GM19372 (cell line): ENCODE measurements around the gene JPH2.
"Not testable (repeated sequence)": the region's sequence is repeated elsewhere in the genome, so short reads cannot be mapped to it uniquely, and the experiment has no call there.

ENCODE experiments used
- ATAC-seq: cut with Tn5 transposase; IDR thresholded peaks from one replicate; pipeline ENCODE4 v1.9.1; 2021; ENCODE audit warnings: mild to moderate bottlenecking, low read depth, moderate library complexity; ENCODE audit not compliant: unreplicated experiment

The JPH2 gene

GRCh38 chr20:44129911-44130718 is 56.9 kb downstream of the JPH2 start:
- ATAC-seq, result no peak

DNA sequence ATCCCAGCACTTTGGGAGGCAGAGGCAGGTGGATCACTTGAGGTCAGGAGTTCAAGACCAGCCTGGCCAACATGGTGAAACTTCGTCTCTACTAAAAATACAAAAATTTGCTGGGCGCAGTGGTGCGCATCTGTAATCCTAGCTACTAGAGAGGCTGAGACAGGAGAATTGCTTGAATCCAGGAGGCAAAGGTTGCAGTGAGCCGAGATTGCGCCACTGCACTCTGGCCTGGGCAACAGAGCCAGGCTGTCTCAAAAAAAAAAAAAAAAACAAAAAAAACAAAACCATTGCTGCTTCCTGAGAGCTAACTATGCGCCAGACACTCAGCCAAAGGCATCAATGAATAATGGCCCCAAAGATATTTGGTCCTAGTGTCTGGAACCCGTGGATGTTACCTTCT is 57.7 kb downstream of the JPH2 start:
- ATAC-seq, result not testable (repeated sequence)

GRCh38 chr20:44126445-44126844 is 60.5 kb downstream of the JPH2 start:
- no peak for ATAC-seq

DNA sequence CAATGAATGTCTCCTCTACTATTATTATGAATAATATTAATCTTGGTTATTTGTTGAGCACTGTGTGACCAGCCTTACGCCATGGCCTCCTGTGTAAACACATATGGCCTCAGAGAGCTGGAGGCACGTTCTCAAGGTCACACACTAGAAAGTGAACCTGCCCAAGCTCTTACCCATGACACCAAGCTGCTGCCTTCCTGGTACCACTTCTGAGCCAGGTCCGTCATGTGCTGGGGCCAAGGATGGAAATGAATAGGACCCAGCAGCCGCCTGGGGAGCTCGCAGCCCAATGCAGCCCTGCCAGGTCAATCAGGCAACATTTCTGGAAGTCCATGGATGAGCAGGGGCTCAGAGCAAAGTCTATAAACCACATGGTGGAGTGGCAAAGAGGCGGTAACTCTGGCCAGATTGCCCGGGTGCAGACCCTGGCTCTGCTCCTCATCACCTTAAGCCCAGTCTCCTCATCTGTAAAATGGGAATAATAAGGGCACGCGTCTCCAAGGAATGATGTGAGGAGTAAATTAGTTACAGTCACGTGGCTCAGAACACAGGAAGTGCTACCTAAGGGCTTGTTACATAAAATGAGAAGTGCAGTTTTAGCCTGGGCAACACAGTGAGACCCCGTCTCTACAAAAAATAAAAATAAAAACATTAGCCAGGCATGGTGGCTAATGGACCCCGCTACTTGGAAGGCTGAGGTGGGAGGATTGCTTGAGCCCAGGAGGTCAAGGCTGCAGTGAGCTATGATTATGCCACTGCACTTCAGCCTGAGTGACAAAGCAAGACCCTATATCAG is 61.5 kb downstream of the JPH2 start:
- ATAC-seq, result no peak

DNA sequence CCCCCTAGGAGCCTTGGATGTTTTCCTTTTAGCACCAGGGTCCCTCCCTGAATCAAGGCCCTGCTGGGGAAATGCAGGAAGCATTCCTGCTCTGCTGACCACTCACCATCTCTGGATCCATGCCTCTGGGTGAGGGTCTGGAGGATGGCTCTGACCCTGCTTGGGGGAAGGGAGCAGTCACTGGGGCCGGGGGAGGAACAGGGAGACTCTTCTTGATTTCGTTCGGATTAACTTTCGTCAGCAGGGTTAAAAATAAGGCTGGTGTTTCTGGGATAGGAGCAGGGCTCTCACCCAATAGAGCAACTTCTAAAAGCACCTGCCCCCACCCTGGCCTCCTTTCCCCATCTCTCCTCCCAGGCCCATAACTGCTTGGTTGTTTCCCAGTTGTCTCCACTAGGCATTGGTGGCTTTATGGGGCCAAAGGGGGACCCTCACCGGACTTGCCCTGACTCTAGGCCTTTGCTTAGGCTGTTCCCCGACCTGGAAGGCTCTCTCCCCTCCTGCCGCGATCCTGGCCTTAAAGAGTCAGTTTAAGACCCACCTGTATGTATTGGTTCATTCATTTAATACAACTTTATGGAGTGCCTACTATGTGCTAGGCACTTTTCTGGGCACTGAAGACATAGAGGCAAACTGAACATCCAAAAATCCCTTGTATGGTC is 63.0 kb downstream of the JPH2 start:
- ATAC-seq, result no peak

DNA sequence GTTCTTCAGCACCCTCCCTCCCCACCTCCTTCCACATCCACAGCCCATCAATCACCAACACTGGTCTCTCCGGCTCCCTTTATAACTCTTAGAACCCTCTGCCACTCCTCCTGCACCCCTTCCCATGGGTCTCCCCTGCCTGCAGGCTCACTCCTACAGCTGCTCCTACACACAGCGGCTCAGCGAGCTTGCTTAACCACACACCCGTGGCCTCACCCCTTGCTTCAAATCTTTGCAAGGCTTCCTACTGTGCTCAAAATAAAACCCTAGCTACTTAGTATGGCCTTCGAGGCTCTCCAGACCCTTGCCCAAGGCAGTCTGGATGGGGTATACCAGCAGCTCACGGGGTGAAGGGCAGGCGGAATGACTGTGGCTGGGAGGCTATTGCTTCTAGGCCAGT is 63.7 kb downstream of the JPH2 start:
- ATAC-seq, result no peak

- ATAC-seq, result no peak
Measured at GRCh38 chr20:44120676-44121425, 66.1 kb downstream of the JPH2 start.

DNA sequence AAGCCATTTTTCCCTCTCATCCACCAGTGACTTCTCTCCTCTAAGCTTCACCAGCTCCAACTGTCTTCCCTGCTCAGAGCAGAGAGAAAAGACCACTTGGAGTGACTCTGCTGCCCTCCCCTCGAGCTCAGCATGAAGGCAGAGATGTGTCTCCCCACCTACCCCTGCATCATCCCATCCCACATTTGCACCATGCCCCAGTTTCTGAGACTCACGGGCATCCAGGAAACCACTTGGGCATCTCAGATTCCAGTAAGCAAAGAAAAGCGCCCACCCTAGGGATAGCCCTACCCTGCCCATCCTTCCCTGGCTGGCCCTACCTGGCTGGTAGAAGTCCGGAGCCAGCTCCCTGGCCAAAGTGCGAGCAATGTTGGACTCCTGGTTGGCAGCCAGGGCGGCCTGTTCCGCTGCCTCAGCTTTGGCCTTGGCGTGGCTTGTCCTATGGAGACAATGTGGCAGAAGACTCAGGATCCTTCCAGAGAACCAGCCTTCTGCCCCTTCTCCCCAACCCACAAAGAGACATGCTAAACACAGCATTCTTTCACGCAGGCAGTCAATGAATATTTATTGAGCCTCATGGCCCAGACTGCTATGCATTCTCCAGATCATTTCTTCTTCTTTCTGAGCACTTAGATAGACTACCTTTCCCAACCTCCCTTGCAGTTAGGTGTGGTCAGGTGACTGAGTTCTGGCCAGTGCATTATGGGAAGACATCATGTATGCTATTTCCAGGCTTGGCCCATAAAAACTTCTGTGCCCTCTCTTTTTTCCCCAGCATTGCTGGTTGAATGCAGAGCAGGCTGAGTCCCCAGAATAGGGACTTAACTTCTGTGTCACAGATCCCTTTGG is 68.6 kb downstream of the JPH2 start:
- ATAC-seq, result no peak

GRCh38 chr20:44117296-44118184 is 69.4 kb downstream of the JPH2 start:
- no peak for ATAC-seq

DNA sequence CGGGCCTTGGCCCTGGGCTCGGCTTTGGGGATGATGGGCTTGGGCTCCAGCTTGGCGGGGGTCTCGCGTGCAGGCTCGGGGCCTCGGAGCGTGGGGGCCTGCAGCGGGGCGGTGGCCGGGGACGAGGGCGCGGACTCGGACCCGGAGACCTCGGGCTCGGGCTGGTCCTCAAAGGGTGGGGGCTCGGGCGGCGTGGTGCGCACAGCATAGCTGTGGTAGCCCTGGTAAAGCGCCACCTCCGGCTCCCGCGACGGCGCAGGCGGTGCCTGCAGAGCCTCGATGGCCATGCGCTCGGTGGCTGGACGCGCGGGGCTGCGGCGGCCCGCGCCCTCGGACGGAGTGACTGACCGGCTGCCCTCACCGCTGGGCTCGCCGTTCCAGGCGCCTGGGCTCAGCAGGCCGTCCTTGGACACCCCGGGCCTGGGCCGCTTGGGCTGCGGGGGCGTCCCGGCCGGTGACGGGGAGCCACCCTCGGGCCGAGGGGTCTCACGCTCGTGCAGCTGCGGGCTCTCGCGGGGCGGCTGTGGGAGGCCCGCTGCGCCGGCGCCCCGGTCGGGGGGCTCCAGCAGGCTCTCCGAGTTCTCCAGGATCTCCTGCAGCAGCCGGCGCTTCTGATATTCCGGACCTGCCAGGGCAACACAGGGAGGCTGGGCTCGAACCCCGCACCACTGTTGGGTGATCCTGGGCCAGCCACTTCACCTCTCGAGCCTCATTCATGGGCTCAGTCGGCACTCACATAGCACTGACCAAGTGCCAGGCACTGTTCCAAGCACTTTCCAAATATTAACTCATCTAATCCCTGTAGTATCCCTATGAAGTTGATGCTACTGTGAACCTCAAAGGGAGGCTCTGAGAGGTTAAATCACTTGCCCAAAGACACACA is 71.0 kb downstream of the JPH2 start:
- no peak for ATAC-seq

DNA sequence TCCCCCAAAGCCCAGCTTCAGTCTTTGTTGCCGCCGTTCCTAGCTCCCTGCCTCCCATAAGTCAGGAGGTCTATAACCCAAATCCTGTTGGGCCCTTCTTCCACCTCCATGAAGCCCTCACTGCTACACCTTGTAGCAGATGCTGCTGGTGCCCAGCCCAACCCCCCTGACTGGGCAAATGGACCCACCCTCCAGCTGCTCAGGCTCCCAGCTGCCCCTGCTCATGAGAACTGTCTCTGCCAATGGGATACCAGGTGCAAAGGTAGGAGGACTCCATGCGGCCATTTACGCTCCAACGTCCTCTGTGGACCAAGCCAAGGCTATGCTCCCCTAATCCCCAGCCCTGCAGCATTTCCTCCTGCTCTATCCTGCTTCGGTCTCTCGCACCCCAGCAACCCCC is 71.8 kb downstream of the JPH2 start:
- no peak for ATAC-seq

GRCh38 chr20:44113618-44114376 is 73.2 kb downstream of the JPH2 start:
- ATAC-seq, result no peak

- no peak for ATAC-seq
Measured at GRCh38 chr20:44112889-44113617, 73.9 kb downstream of the JPH2 start.

DNA sequence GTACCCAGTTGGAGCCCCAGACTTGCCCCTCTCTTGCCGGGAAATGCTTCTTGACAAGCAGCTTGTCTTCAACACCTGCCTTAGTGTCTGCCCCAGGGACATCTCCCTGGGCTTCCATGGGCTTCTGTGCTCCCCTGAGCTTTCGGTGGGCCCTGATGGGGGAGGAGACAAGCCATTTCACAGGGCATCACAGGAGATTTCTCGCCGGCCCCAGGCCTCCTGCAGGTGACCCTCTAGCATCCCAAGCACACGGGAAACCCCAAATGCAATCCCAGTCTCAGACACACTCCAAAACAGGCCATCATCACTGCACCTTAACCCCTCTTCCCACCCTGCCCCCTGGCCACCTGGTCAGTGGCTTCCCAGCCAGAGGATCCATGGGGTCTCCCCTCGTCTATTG is 74.5 kb downstream of the JPH2 start:
- no peak for ATAC-seq

DNA sequence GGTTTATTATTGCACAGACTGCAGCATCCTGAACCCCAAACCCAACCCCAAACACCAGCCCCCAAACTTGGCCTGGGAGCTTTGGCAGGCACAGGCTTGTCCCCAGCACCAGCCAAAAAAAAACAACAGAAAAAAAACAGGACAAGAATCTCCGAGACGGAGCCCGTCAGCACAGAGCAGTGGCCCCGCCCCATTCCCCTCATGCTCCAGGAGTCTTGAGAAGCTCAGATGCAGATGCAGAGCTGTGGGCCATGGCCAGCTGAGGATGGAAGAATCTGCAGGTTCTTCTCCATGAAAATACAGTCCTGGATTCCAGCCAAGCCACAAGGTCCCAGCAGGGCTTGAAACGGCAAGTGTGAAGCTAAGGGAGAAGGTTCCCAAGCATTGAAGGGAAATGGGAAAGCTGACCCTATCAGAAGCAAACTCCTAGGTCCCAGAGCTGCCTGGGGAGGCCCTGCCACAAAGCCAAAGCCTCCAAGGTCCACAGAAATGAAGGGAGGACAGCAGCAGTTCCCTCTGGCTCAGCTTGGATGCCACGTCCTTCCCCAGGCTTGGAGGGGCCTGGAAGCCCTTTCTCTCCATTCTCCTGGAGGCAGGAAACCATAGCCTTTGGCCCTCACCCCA is 75.2 kb downstream of the JPH2 start:
- ATAC-seq, result no peak
